AG04449 (cell line): ENCODE data around the gene ZBTB11.
"Not testable (repeated sequence)": the region's sequence is repeated elsewhere in the genome, so short reads cannot be mapped to it uniquely, and the experiment has no call there.

Experiments used
- CTCF ChIA-PET: fragments of 350-600 bp; formaldehyde crosslinking; extraction: SDS; loops from one replicate; lab custom pipeline; 2021; ENCODE audit warnings: antibody characterized with exemption; lab: Yijun Ruan, JAX
- POLR2A ChIA-PET: fragments of 400-600, 350-600 bp; formaldehyde crosslinking; extraction: SDS; loops from one replicate; lab custom pipeline; 2020; ENCODE audit warnings: antibody characterized with exemption, inconsistent platforms; lab: Yijun Ruan, JAX
- DNase-seq: peaks from one replicate; pipeline ENCODE4 v3.0.0-alpha.2; 2010; ENCODE audit warnings: low read depth, low spot score
- H3K4me3 ChIP-seq: 2 replicates; pipeline ENCODE4 v1.5.1; 2011; ENCODE audit warnings: low read depth, mild to moderate bottlenecking, control low read depth, low read length
- CTCF ChIP-seq: IDR thresholded peaks from one replicate; pipeline ENCODE4 v1.5.1; 2011; ENCODE audit warnings: mild to moderate bottlenecking, moderate library complexity, low read length, control low read depth, inconsistent platforms; ENCODE audit not compliant: insufficient read depth; ENCODE audit errors: missing control alignments

Gene ZBTB11

GRCh38 chr3:101722394-101723173, 45.7 kb upstream of the ZBTB11 start:
- CTCF ChIA-PET: no interaction called here
- no peak for DNase-seq

GRCh38 chr3:101720851-101721840, 44.2 kb upstream of the ZBTB11 start:
- peak; percentile 9 for DNase-seq
- CTCF ChIA-PET: interaction anchor here (0.8 to 1.1 kb wide), 3 partner anchors 14 to 82 kb away, joined by 3 to 4 read pairs (median 3); no protein-coding TSS in a partner anchor
- H3K4me3 ChIP-seq: no peak overlapping the region
- no peak for TF ChIP-seq CTCF
- POLR2A ChIA-PET: no interaction called here

More at GRCh38 chr3:101722394-101723173, 45.7 kb upstream of the ZBTB11 start:
- no peak overlapping the region for H3K4me3 ChIP-seq
- no peak for TF ChIP-seq CTCF
- POLR2A ChIA-PET: no interaction called here

- DNase-seq: no peak
- H3K4me3 ChIP-seq: no peak overlapping the region
- ChIA-PET CTCF (interaction anchor here (5.9 kb wide), 1 partner anchor 12 kb away, joined by 47 read pairs; no protein-coding TSS in a partner anchor), POLR2A (no interaction called here)
- no peak for TF ChIP-seq CTCF
Observed at GRCh38 chr3:101719604-101720185, 42.8 kb upstream of the ZBTB11 start.

- no peak for TF ChIP-seq CTCF
- no peak overlapping the region for H3K4me3 ChIP-seq
- POLR2A ChIA-PET: no interaction called here
Observed at GRCh38 chr3:101718455-101718854, 41.5 kb upstream of the ZBTB11 start.

GRCh38 chr3:101709126-101709525, 32.2 kb upstream of the ZBTB11 start:
- no peak for DNase-seq
- no peak for TF ChIP-seq CTCF
- no peak overlapping the region for H3K4me3 ChIP-seq
- ChIA-PET POLR2A (no interaction called here), CTCF (interaction anchor here (1.3 to 5.0 kb wide), 5 partner anchors 8 to 135 kb away, joined by 3 to 47 read pairs (median 13); partner anchors contain the start of genes CEP97, PCNP and ZBTB11)

More at GRCh38 chr3:101718455-101718854, 41.5 kb upstream of the ZBTB11 start:
- DNase-seq: no peak
- CTCF ChIA-PET: interaction anchor here (0.9 to 5.9 kb wide), 2 partner anchors 11 to 41 kb away, joined by 3 to 47 read pairs; partner anchors contain the start of gene ZBTB11

- POLR2A ChIA-PET, DNase-seq, H3K4me3 ChIP-seq: not testable (repeated sequence)
- CTCF ChIA-PET: interaction anchor here (0.7 to 5.0 kb wide), 5 partner anchors 13 to 32 kb away, joined by 3 to 47 read pairs (median 5); no protein-coding TSS in a partner anchor
Observed at GRCh38 chr3:101704639-101705038, 27.7 kb upstream of the ZBTB11 start.
